ENCODE measurements around the gene KCNQ4.

- TF ChIP-seq CTCF (IDR thresholded peaks at IDR 0.05; ENCODE audit: low read depth, low read length, poor library complexity, severe bottlenecking) (no peak), EZH2phosphoT487 (IDR thresholded peaks at IDR 0.05; ENCODE audit: borderline replicate concordance, low read length) (no peak)
These were observed 40.1 kb upstream of the KCNQ4 start for GRCh38 chr1:40743452-40743851.

Measured in DOHH2 (cell line).